Measurements from ENCODE around the gene ATG5.

DNA sequence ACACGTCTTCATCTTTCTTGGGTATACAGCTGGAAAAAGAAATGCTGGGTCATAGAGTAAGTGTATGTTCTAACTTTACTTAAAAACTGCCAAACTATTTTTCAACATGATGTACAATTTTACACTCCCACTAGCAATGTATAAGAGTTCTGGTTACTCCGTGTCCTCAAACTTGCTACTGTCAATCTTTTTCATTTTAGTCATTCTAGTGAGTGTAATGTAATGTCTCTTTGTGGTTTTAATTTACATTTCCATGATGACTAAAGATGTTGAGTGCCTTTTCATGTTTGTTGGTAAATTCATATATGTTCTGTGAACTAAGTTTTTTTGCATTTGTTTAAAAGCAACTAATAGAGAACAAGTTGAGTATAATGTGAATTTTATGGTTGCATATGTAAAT, 43.9 kb downstream of the ATG5 start:
- TF ChIP-seq GATA1 (IDR thresholded peaks at IDR 0.05; ENCODE audit: low read depth, low read length) (no peak), POLR2A (IDR thresholded peaks at IDR 0.05; ENCODE audit: low read length) (no peak)
